Stimulated activated CD4-positive, alpha-beta T cell treated with anti-CD3 and anti-CD28 coated beads, Interleukin-4, amount 100 ng/mL, for 24 hours (primary cell): ENCODE results near the gene SRRM3.
"Not testable (repeated sequence)": the region's sequence is repeated elsewhere in the genome, so short reads cannot be mapped to it uniquely, and the experiment has no call there.

Source experiments
- DNase-seq: peaks from one replicate; pipeline ENCODE4 v3.0.0-alpha.2; 2020

SRRM3 gene

GRCh38 chr7:76317782-76318487 lies 116.2 kb downstream of the SRRM3 start:
- DNase-seq = peak; percentile 95

GRCh38 chr7:76318488-76319353 lies 117.0 kb downstream of the SRRM3 start:
- peak; percentile 69 for DNase-seq

- no peak for DNase-seq
These were observed 123.4 kb downstream of the SRRM3 start for GRCh38 chr7:76325092-76325491.

GRCh38 chr7:76325811-76326210 lies 124.1 kb downstream of the SRRM3 start:
- no peak for DNase-seq

GRCh38 chr7:76326646-76327233 lies 125.0 kb downstream of the SRRM3 start:
- DNase-seq = no peak

GRCh38 chr7:76327610-76328009 lies 125.9 kb downstream of the SRRM3 start:
- DNase-seq = no peak

- DNase-seq = no peak
These were observed 126.7 kb downstream of the SRRM3 start for GRCh38 chr7:76328389-76328788.

GRCh38 chr7:76329479-76329878 lies 127.8 kb downstream of the SRRM3 start:
- DNase-seq = no peak

- DNase-seq = no peak
These were observed 128.6 kb downstream of the SRRM3 start for GRCh38 chr7:76330261-76330660.

- no peak for DNase-seq
These were observed 129.0 kb downstream of the SRRM3 start for GRCh38 chr7:76330673-76331072.

- DNase-seq = no peak
These were observed 130.4 kb downstream of the SRRM3 start for GRCh38 chr7:76332078-76332477.

- no peak for DNase-seq
These were observed 131.9 kb downstream of the SRRM3 start for GRCh38 chr7:76333511-76334101.

GRCh38 chr7:76334320-76334967 lies 132.7 kb downstream of the SRRM3 start:
- DNase-seq = no peak

GRCh38 chr7:76335417-76335816 lies 133.7 kb downstream of the SRRM3 start:
- not testable (repeated sequence) for DNase-seq

GRCh38 chr7:76336094-76336493 lies 134.4 kb downstream of the SRRM3 start:
- DNase-seq = no peak
